ENCODE data around the gene LUZP1. TPM values are rescaled to one million over a fixed set of nuclear protein-coding genes. Genes with fewer than 3 reads are reported as not detected.
"Not testable (repeated sequence)": the region's sequence is repeated elsewhere in the genome, so short reads cannot be mapped to it uniquely, and the experiment has no call there.

LUZP1 gene
- total RNA-seq, 1 donor from 2014 or later = 82.2 TPM

- H3K27ac Mint-ChIP-seq (ENCODE audit: unreplicated experiment) = no peak overlapping the region
- H3K9me3 Mint-ChIP-seq (ENCODE audit: unreplicated experiment) = peaks cover 3% of the 10 kb centered on the region
- Histone ChIP-seq H3K4me2 (ENCODE audit: low read length) (no peak overlapping the region), H3K4me1 (ENCODE audit: insufficient read depth, low read length) (no peaks in the 10 kb centered on the region), H2AFZ (ENCODE audit: low read depth, low read length) (no peak overlapping the region), H3K4me3 (ENCODE audit: insufficient read depth, low read depth, low read length) (no peak overlapping the region), H3K36me3 (ENCODE audit: insufficient read depth, low read length) (no peaks in the 10 kb centered on the region), H3K27ac (ENCODE audit: low read depth, low read length) (no peak overlapping the region), H4K20me1 (ENCODE audit: insufficient read depth, low read length) (no peaks in the 10 kb centered on the region), H3K27me3 (ENCODE audit: insufficient read depth, low read length) (peaks cover 2% of the 10 kb centered on the region), H3K9ac (ENCODE audit: low read length) (no peak overlapping the region), H3K9me3 (ENCODE audit: insufficient read depth, low read depth, low read length) (no peaks in the 10 kb centered on the region), H3K79me2 (ENCODE audit: insufficient read depth, low read length) (no peaks in the 10 kb centered on the region)
- H3K4me1 Mint-ChIP-seq (ENCODE audit: low read depth, unreplicated experiment) = peaks cover 2% of the 10 kb centered on the region
- no peak for TF ChIP-seq EZH2 (IDR thresholded peaks at IDR 0.05; ENCODE audit: insufficient read depth, low read length)
- no peak for TF ChIP-seq CTCF (IDR thresholded peaks at IDR 0.05; ENCODE audit: insufficient read depth, low read depth, low read length)
- no peak for FAIRE-seq
- H3K27me3 Mint-ChIP-seq (ENCODE audit: low read depth, unreplicated experiment) = peaks cover 16% of the 10 kb centered on the region
- DNase-seq (ENCODE audit: low read depth) = no peak
- peaks cover 3% of the 10 kb centered on the region for H3K36me3 Mint-ChIP-seq (ENCODE audit: low read depth, unreplicated experiment)
- H3K4me3 Mint-ChIP-seq (ENCODE audit: unreplicated experiment) = no peak overlapping the region
Measured at GRCh38 chr1:23210351-23210785, 41.7 kb upstream of the LUZP1 start.

GRCh38 chr1:23209770-23210169, 41.1 kb upstream of the LUZP1 start:
- no peaks in the 10 kb centered on the region for H3K79me2 ChIP-seq (ENCODE audit: insufficient read depth, low read length)
- peaks cover under 1% of the 10 kb centered on the region for H3K4me1 Mint-ChIP-seq (ENCODE audit: low read depth, unreplicated experiment)
- H3K27me3 ChIP-seq (ENCODE audit: insufficient read depth, low read length) = peaks cover 2% of the 10 kb centered on the region
- no peak for TF ChIP-seq CTCF (IDR thresholded peaks at IDR 0.05; ENCODE audit: insufficient read depth, low read depth, low read length)
- no peak for TF ChIP-seq EZH2 (IDR thresholded peaks at IDR 0.05; ENCODE audit: insufficient read depth, low read length)
- no peak overlapping the region for H3K27ac ChIP-seq (ENCODE audit: low read depth, low read length)
- peaks cover 15% of the 10 kb centered on the region for H3K27me3 Mint-ChIP-seq (ENCODE audit: low read depth, unreplicated experiment)
- no peak overlapping the region for H2AFZ ChIP-seq (ENCODE audit: low read depth, low read length)
- H3K36me3 Mint-ChIP-seq (ENCODE audit: low read depth, unreplicated experiment) = peaks cover under 1% of the 10 kb centered on the region
- no peak overlapping the region for H3K4me2 ChIP-seq (ENCODE audit: low read length)
- DNase-seq (ENCODE audit: low read depth) (no peak), FAIRE-seq (no peak)
- H4K20me1 ChIP-seq (ENCODE audit: insufficient read depth, low read length) = no peaks in the 10 kb centered on the region
- H3K27ac Mint-ChIP-seq (ENCODE audit: unreplicated experiment) = no peak overlapping the region
- no peaks in the 10 kb centered on the region for H3K36me3 ChIP-seq (ENCODE audit: insufficient read depth, low read length)
- H3K4me1 ChIP-seq (ENCODE audit: insufficient read depth, low read length) = no peaks in the 10 kb centered on the region
- H3K9me3 Mint-ChIP-seq (ENCODE audit: unreplicated experiment) = peaks cover 3% of the 10 kb centered on the region
- no peak overlapping the region for H3K9ac ChIP-seq (ENCODE audit: low read length)
- no peak overlapping the region for H3K4me3 Mint-ChIP-seq (ENCODE audit: unreplicated experiment)
- H3K9me3 ChIP-seq (ENCODE audit: insufficient read depth, low read depth, low read length) = no peaks in the 10 kb centered on the region
- H3K4me3 ChIP-seq (ENCODE audit: insufficient read depth, low read depth, low read length) = no peak overlapping the region

GRCh38 chr1:23208527-23208926, 39.9 kb upstream of the LUZP1 start:
- no peak for DNase-seq (ENCODE audit: low read depth)
- no peak overlapping the region for H3K27ac Mint-ChIP-seq (ENCODE audit: unreplicated experiment)
- Histone ChIP-seq H3K4me3 (ENCODE audit: insufficient read depth, low read depth, low read length) (no peak overlapping the region), H3K9me3 (ENCODE audit: insufficient read depth, low read depth, low read length) (no peaks in the 10 kb centered on the region), H3K4me2 (ENCODE audit: low read length) (no peak overlapping the region), H3K4me1 (ENCODE audit: insufficient read depth, low read length) (no peaks in the 10 kb centered on the region), H2AFZ (ENCODE audit: low read depth, low read length) (no peak overlapping the region), H3K79me2 (ENCODE audit: insufficient read depth, low read length) (no peaks in the 10 kb centered on the region), H4K20me1 (ENCODE audit: insufficient read depth, low read length) (no peaks in the 10 kb centered on the region), H3K9ac (ENCODE audit: low read length) (no peak overlapping the region), H3K36me3 (ENCODE audit: insufficient read depth, low read length) (no peaks in the 10 kb centered on the region), H3K27ac (ENCODE audit: low read depth, low read length) (no peak overlapping the region), H3K27me3 (ENCODE audit: insufficient read depth, low read length) (peaks cover 2% of the 10 kb centered on the region)
- H3K27me3 Mint-ChIP-seq (ENCODE audit: low read depth, unreplicated experiment) = peaks cover 15% of the 10 kb centered on the region
- peaks cover 3% of the 10 kb centered on the region for H3K9me3 Mint-ChIP-seq (ENCODE audit: unreplicated experiment)
- no peak for FAIRE-seq
- H3K4me3 Mint-ChIP-seq (ENCODE audit: unreplicated experiment) = no peak overlapping the region
- H3K4me1 Mint-ChIP-seq (ENCODE audit: low read depth, unreplicated experiment) = no peaks in the 10 kb centered on the region
- no peaks in the 10 kb centered on the region for H3K36me3 Mint-ChIP-seq (ENCODE audit: low read depth, unreplicated experiment)
- TF ChIP-seq EZH2 (IDR thresholded peaks at IDR 0.05; ENCODE audit: insufficient read depth, low read length) (no peak), CTCF (IDR thresholded peaks at IDR 0.05; ENCODE audit: insufficient read depth, low read depth, low read length) (no peak)

- H3K4me1 ChIP-seq (ENCODE audit: insufficient read depth, low read length); FAIRE-seq; H3K36me3 Mint-ChIP-seq (ENCODE audit: low read depth, unreplicated experiment): not testable (repeated sequence)
Measured at GRCh38 chr1:23207733-23208132, 39.1 kb upstream of the LUZP1 start.

More at GRCh38 chr1:23207733-23208132, 39.1 kb upstream of the LUZP1 start:
- H3K4me3 ChIP-seq (ENCODE audit: insufficient read depth, low read depth, low read length); H3K36me3 ChIP-seq (ENCODE audit: insufficient read depth, low read length); H3K9ac ChIP-seq (ENCODE audit: low read length); H4K20me1 ChIP-seq (ENCODE audit: insufficient read depth, low read length); H3K9me3 Mint-ChIP-seq (ENCODE audit: unreplicated experiment); DNase-seq (ENCODE audit: low read depth); H3K79me2 ChIP-seq (ENCODE audit: insufficient read depth, low read length); H3K27ac Mint-ChIP-seq (ENCODE audit: unreplicated experiment); H3K4me3 Mint-ChIP-seq (ENCODE audit: unreplicated experiment); H3K9me3 ChIP-seq (ENCODE audit: insufficient read depth, low read depth, low read length); H3K27me3 ChIP-seq (ENCODE audit: insufficient read depth, low read length); H3K27ac ChIP-seq (ENCODE audit: low read depth, low read length); H2AFZ ChIP-seq (ENCODE audit: low read depth, low read length); H3K4me2 ChIP-seq (ENCODE audit: low read length); H3K4me1 Mint-ChIP-seq (ENCODE audit: low read depth, unreplicated experiment): not testable (repeated sequence)
- peaks cover 12% of the 10 kb centered on the region for H3K27me3 Mint-ChIP-seq (ENCODE audit: low read depth, unreplicated experiment)
